IMR-90 (cell line): ENCODE results near the gene PRKG2. TPM values are rescaled to one million over a fixed set of nuclear protein-coding genes. Genes with fewer than 3 reads are reported as not detected.

Experiments used
- ATAC-seq: fragments of 200-7000 bp; cut with Tn5 transposase; 2 replicates; pipeline ENCODE4 v1.9.1; 2020; ENCODE audit warnings: low read depth, mild to moderate bottlenecking, moderate library complexity
- BruUV-seq: library from RNA; stranded (reverse); fragments of 400-500 nt; replicated peaks from 2 replicates; lab custom pipeline; 2021; lab: Mats Ljungman, UMichigan
- CTCF ChIA-PET: fragments of 300-600 bp; formaldehyde crosslinking; extraction: SDS; loops from one replicate; lab custom pipeline; 2021; ENCODE audit warnings: antibody characterized with exemption; lab: Yijun Ruan, JAX
- POLR2A ChIA-PET: fragments of 300-600 bp; sonication (Branson Sonifier 250); formaldehyde crosslinking; loops from one replicate; lab custom pipeline; 2022; ENCODE audit warnings: antibody characterized with exemption; ENCODE audit not compliant: unreplicated experiment; lab: Charles Lee
- DNase-seq: peaks from one replicate; pipeline ENCODE4 v3.0.0; 2013
- H2AFZ ChIP-seq: replicated peaks from 2 replicates; pipeline ENCODE3; 2013; ENCODE audit warnings: low read length, mild to moderate bottlenecking; ENCODE audit not compliant: poor library complexity
- H2AK5ac ChIP-seq: 2 replicates; pipeline ENCODE4 v1.6.1; 2013; ENCODE audit warnings: low read depth, low read length, inconsistent platforms
- H2AK9ac ChIP-seq: replicated peaks from 2 replicates; pipeline ENCODE3; 2013; ENCODE audit warnings: mild to moderate bottlenecking, low read depth, low read length, moderate library complexity; ENCODE audit not compliant: poor library complexity
- H2BK120ac ChIP-seq: 2 replicates; pipeline ENCODE4 v1.6.1; 2013; ENCODE audit warnings: low read depth, low read length, inconsistent platforms
- H2BK15ac ChIP-seq: 3 replicates; pipeline ENCODE4 v1.6.1; 2013; ENCODE audit warnings: low read depth, low read length, inconsistent platforms
- H2BK20ac ChIP-seq: 2 replicates; pipeline ENCODE4 v1.6.1; 2013; ENCODE audit warnings: low read depth, mild to moderate bottlenecking, inconsistent platforms, low read length, moderate library complexity
- H2BK5ac ChIP-seq: 2 replicates; pipeline ENCODE4 v1.6.1; 2013; ENCODE audit warnings: mild to moderate bottlenecking, low read depth, low read length, inconsistent platforms; ENCODE audit not compliant: poor library complexity, severe bottlenecking
- H3K14ac ChIP-seq: replicated peaks from 2 replicates; pipeline ENCODE4 v1.6.1; 2013; ENCODE audit warnings: low read depth, low read length, inconsistent platforms
- H3K18ac ChIP-seq: 2 replicates; pipeline ENCODE4 v1.6.1; 2013; ENCODE audit warnings: low read depth, low read length, control low read depth
- H3K23ac ChIP-seq: 2 replicates; pipeline ENCODE4 v1.6.1; 2013; ENCODE audit warnings: low read depth, low read length, inconsistent platforms
- H3K27ac ChIP-seq: 2 replicates; pipeline ENCODE4 v1.5.1; 2013; ENCODE audit warnings: mild to moderate bottlenecking, control low read depth, low read length; ENCODE audit not compliant: insufficient read depth
- H3K27me3 ChIP-seq: 2 replicates; pipeline ENCODE4 v1.6.1; 2013; ENCODE audit warnings: low read length; ENCODE audit not compliant: control insufficient read depth, insufficient read depth
- H3K36me3 ChIP-seq: 2 replicates; pipeline ENCODE4 v1.6.1; 2013; ENCODE audit warnings: low read length, mixed read lengths; ENCODE audit not compliant: control insufficient read depth, insufficient read depth
- H3K4ac ChIP-seq: 2 replicates; pipeline ENCODE4 v1.6.1; 2013; ENCODE audit warnings: low read depth, low read length, inconsistent platforms
- H3K4me1 ChIP-seq: 2 replicates; pipeline ENCODE4 v1.6.1; 2013; ENCODE audit warnings: low read length, mixed read lengths; ENCODE audit not compliant: control insufficient read depth, insufficient read depth
- H3K4me2 ChIP-seq: 2 replicates; pipeline ENCODE4 v1.6.1; 2013; ENCODE audit warnings: low read depth, mild to moderate bottlenecking, control low read depth, low read length, moderate library complexity
- H3K4me3 ChIP-seq: 2 replicates; pipeline ENCODE4 v1.5.1; 2013; ENCODE audit warnings: low read depth, mild to moderate bottlenecking, control low read depth, low read length, moderate library complexity; ENCODE audit not compliant: insufficient read depth
- H3K56ac ChIP-seq: 2 replicates; pipeline ENCODE4 v1.6.1; 2013; ENCODE audit warnings: low read length, inconsistent platforms; ENCODE audit not compliant: insufficient read depth; ENCODE audit errors: extremely low read depth
- H3K79me1 ChIP-seq, 2 experiments: 2 replicates each; pipeline ENCODE4 v1.6.1; 2013; ENCODE audit warnings: low read length in 2 of 2, inconsistent platforms in 1 of 2, low read depth in 1 of 2
- H3K9ac ChIP-seq: 2 replicates; pipeline ENCODE4 v1.6.1; 2013; ENCODE audit warnings: low read depth, low read length, control low read depth
- H3K9me1 ChIP-seq: 2 replicates; pipeline ENCODE4 v1.6.1; 2013; ENCODE audit warnings: low read length, inconsistent platforms; ENCODE audit not compliant: insufficient read depth
- H3K9me3 ChIP-seq: 2 replicates; pipeline ENCODE4 v1.6.1; 2013; ENCODE audit warnings: low read length; ENCODE audit not compliant: control insufficient read depth, insufficient read depth
- H4K20me1 ChIP-seq: 2 replicates; pipeline ENCODE4 v1.6.1; 2013; ENCODE audit warnings: low read length, inconsistent platforms; ENCODE audit not compliant: insufficient read depth
- H4K5ac ChIP-seq: 2 replicates; pipeline ENCODE4 v1.6.1; 2013; ENCODE audit warnings: mild to moderate bottlenecking, low read depth, low read length, control low read depth
- H4K8ac ChIP-seq, 2 experiments: 2 replicates each; pipeline ENCODE4 v1.6.1; 2013; ENCODE audit warnings: low read depth in 2 of 2, low read length in 2 of 2, control low read depth in 1 of 2, inconsistent platforms in 1 of 2
- H4K91ac ChIP-seq: 2 replicates; pipeline ENCODE4 v1.6.1; 2013; ENCODE audit warnings: low read depth, low read length, inconsistent platforms; ENCODE audit not compliant: insufficient read depth
- CEBPB ChIP-seq: IDR thresholded peaks from 2 replicates; pipeline ENCODE4 v1.6.1; 2012; ENCODE audit warnings: low read depth, low read length, improper control_type of control experiment
- RAD21 ChIP-seq: IDR thresholded peaks from 2 replicates; pipeline ENCODE4 v1.6.1; 2012; ENCODE audit warnings: low read length, improper control_type of control experiment
- RCOR1 ChIP-seq: IDR thresholded peaks from 2 replicates; pipeline ENCODE4 v1.6.1; 2012; ENCODE audit warnings: mild to moderate bottlenecking, low read length, improper control_type of control experiment; ENCODE audit not compliant: insufficient replicate concordance
- SMC3 ChIP-seq: fragments of 150-350 bp; IDR thresholded peaks from 2 replicates; pipeline ENCODE4 v1.6.1; 2016; ENCODE audit warnings: low read depth, mild to moderate bottlenecking, antibody characterized with exemption, low read length, moderate library complexity
- WGBS, 2 experiments: methylation state at CpG; one replicate each; pipeline versions ENCODE4 v1.1.5 to v1.1.7; 2013; ENCODE audit warnings: missing lambda C conversion rate in 2 of 2; ENCODE audit not compliant: insufficient read length in 1 of 2; ENCODE audit errors: extremely low coverage in 2 of 2; 5-methylcytosine and 5-hydroxymethylcytosine counted together
- dilution Hi-C: fragments of 300-500 bp; cut with HindIII; formaldehyde crosslinking; loops from one replicate; pipeline ENCODE4 v1.14.3; 2018; ENCODE audit warnings: low sequenced_read_pairs; ENCODE audit not compliant: unreplicated experiment
- in situ Hi-C: fragments of 300-500 bp; cut with MboI; formaldehyde crosslinking; loops from 3 replicates; pipeline ENCODE4 v1.14.3; 2019; ENCODE audit warnings: low sequenced_read_pairs, inconsistent platforms, mixed read lengths
- intact Hi-C: fragments of 100-400 bp; cut with micrococcal nuclease; formaldehyde crosslinking; loops from 2 replicates; pipeline ENCODE4 v1.10.0; 2022
- polyA plus RNA-seq, 3 experiments: library from polyadenylated mRNA; depleted of rRNA; stranded (reverse); fragments of >200 nt; gene quantifications; 2 replicates each; pipeline ENCODE4 v1.2.3, GENCODE V29; 2012; ENCODE audit warnings: low replicate concordance in 1 of 3
- total RNA-seq: library from RNA; depleted of rRNA; stranded (reverse); fragments of >200 nt; gene quantifications from 2 replicates; pipeline ENCODE4 v1.2.3, GENCODE V29; 2012
- TF ChIP-seq, protein P1 (sequence below): fragments of 150-350 bp; IDR thresholded peaks from 2 replicates; pipeline ENCODE4 v1.6.1; 2017; ENCODE audit warnings: mild to moderate bottlenecking, antibody characterized with exemption, low read length, low read depth
- TF ChIP-seq, protein P2 (sequence below): fragments of 150-350 bp; IDR thresholded peaks from 2 replicates; pipeline ENCODE4 v1.6.1; 2016; ENCODE audit warnings: low read depth, mild to moderate bottlenecking, low read length, moderate library complexity, borderline replicate concordance
- TF ChIP-seq, protein P3 (sequence below): conservative IDR thresholded peaks from 2 replicates; pipeline ENCODE4 v1.5.1; 2012; ENCODE audit warnings: mild to moderate bottlenecking, low read depth, low read length, improper control_type of control experiment

Gene PRKG2
- total and polyA plus RNA-seq, 2 of the 4 experiments (the other 2 are of a cell fraction): 0.44 to 2.0 TPM

DNA sequence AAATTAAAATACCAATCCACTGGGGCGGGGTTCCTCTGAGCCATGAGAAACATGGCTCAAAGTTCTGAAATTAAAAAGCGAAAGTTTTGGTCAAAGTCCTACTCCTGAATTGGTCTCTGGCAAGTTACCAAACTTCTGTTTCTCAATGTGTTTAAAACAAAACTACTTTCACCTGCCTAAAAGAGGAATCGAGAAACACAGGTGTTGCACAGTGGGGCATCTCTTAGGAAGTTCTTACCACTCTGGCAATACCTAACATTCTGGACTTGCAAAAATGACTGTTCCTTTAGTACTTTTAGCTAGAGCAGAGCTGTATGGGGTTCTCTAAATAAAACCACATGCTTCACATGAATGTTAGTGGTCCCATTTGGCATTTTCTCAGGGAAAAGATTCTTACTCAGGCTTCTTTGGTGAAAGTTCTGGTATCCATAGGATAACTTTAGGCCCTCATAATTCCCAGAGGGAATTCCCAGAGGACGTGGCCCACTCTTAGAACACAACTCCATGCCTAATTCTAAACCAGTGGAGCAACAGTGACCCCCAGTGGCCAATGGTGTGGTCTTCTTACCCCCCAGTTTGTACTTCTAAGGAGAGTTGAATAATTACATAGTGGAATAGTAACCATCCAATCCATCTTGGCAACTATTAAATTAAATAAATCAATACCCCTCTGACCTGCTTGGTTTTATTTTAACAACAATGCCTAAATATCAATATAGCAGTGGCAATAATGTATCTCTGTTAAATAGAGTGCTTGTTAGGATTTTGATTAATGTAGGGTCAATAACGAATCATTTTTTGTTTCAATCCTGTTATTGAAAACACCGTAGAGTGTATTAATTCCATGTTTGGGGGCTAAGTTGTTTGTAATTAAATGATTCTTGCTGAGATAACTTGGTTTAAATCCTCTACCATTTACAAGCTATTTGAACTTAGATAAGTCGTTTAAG is 162.6 kb downstream of the PRKG2 start:
- no peak overlapping the region for H3K56ac ChIP-seq
- no peak overlapping the region for H3K23ac ChIP-seq
- H4K5ac ChIP-seq: no peak overlapping the region
- H3K36me3 ChIP-seq: no peaks in the 10 kb centered on the region
- H3K9me3 ChIP-seq: no peaks in the 10 kb centered on the region
- no peaks in the 10 kb centered on the region; the same call in 1 of the 2 replicates for H3K4me1 ChIP-seq
- H4K91ac ChIP-seq: no peak overlapping the region
- dilution Hi-C loops: no loop called here
- no peaks in the 10 kb centered on the region for H3K79me1 ChIP-seq
- peaks cover 7% of the 10 kb centered on the region for H3K27me3 ChIP-seq
- no peak overlapping the region for H2BK20ac ChIP-seq
- H2AK9ac ChIP-seq: no peak overlapping the region
- H3K4me2 ChIP-seq: no peak overlapping the region
- H3K4ac ChIP-seq: no peak overlapping the region
- peak; percentile 80 for TF ChIP-seq RAD21
- TF ChIP-seq, protein P1, sequence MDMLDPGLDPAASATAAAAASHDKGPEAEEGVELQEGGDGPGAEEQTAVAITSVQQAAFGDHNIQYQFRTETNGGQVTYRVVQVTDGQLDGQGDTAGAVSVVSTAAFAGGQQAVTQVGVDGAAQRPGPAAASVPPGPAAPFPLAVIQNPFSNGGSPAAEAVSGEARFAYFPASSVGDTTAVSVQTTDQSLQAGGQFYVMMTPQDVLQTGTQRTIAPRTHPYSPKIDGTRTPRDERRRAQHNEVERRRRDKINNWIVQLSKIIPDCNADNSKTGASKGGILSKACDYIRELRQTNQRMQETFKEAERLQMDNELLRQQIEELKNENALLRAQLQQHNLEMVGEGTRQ: no peak
- peak; percentile 67 for TF ChIP-seq SMC3
- no peak for TF ChIP-seq CEBPB
- TF ChIP-seq, protein P2, sequence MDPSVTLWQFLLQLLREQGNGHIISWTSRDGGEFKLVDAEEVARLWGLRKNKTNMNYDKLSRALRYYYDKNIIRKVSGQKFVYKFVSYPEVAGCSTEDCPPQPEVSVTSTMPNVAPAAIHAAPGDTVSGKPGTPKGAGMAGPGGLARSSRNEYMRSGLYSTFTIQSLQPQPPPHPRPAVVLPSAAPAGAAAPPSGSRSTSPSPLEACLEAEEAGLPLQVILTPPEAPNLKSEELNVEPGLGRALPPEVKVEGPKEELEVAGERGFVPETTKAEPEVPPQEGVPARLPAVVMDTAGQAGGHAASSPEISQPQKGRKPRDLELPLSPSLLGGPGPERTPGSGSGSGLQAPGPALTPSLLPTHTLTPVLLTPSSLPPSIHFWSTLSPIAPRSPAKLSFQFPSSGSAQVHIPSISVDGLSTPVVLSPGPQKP: no peak
- TF ChIP-seq, protein P3, sequence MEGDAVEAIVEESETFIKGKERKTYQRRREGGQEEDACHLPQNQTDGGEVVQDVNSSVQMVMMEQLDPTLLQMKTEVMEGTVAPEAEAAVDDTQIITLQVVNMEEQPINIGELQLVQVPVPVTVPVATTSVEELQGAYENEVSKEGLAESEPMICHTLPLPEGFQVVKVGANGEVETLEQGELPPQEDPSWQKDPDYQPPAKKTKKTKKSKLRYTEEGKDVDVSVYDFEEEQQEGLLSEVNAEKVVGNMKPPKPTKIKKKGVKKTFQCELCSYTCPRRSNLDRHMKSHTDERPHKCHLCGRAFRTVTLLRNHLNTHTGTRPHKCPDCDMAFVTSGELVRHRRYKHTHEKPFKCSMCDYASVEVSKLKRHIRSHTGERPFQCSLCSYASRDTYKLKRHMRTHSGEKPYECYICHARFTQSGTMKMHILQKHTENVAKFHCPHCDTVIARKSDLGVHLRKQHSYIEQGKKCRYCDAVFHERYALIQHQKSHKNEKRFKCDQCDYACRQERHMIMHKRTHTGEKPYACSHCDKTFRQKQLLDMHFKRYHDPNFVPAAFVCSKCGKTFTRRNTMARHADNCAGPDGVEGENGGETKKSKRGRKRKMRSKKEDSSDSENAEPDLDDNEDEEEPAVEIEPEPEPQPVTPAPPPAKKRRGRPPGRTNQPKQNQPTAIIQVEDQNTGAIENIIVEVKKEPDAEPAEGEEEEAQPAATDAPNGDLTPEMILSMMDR: peak; percentile 75
- TF ChIP-seq RCOR1: no peak
- intact Hi-C loops: loop anchor here (2.0 to 5.0 kb wide), 3 partner anchors 686 to 850 kb away; no protein-coding TSS in a partner anchor
- H2AK5ac ChIP-seq: no peak overlapping the region
- H3K14ac ChIP-seq: no peak overlapping the region
- no peak overlapping the region for H2BK15ac ChIP-seq
- no peak overlapping the region for H3K18ac ChIP-seq
- DNase-seq (peak; percentile 74), ATAC-seq (peak; percentile 98)
- in situ Hi-C loops: no loop called here
- WGBS, 2 experiments: no CpG with 5 or more reads among the region's 7 CpGs
- no peaks in the 10 kb centered on the region for H4K20me1 ChIP-seq
- POLR2A ChIA-PET: no interaction called here
- no peaks in the 10 kb centered on the region for H3K9me1 ChIP-seq
- H2BK5ac ChIP-seq: no peak overlapping the region
- H2AFZ ChIP-seq: no peak overlapping the region
- no peak overlapping the region for H3K27ac ChIP-seq
- BruUV-seq: no TSS peak
- CTCF ChIA-PET: interaction anchor here (0.6 to 4.9 kb wide), 5 partner anchors 641 to 1300 kb away, joined by 3 to 17 read pairs (median 3); no protein-coding TSS in a partner anchor
- no peak overlapping the region for H3K9ac ChIP-seq
- H2BK120ac ChIP-seq: no peak overlapping the region
- H4K8ac ChIP-seq: no peak overlapping the region
- H3K4me3 ChIP-seq: no peak overlapping the region
